Activated naive CD8-positive, alpha-beta T cell treated with anti-CD3 and anti-CD28 coated beads, Interleukin-2, amount 10 ng/mL, durations not matched to agents 7 days and 5 days (primary cell): Measurements from ENCODE around the gene PCSK5. TPM values are rescaled to one million over a fixed set of nuclear protein-coding genes. Genes with fewer than 3 reads are reported as not detected.

Experiments used
- ATAC-seq: fragments of 150-1000 bp; cut with Tn5 transposase; one replicate; pipeline ENCODE4 v1.10.0; 2021; ENCODE audit warnings: low read depth, moderate library complexity
- POLR2A ChIA-PET: fragments of 350-600 bp; sonication (Branson Sonifier 250); formaldehyde crosslinking; loops from one replicate; lab custom pipeline; 2021; ENCODE audit warnings: antibody characterized with exemption; lab: Charles Lee
- DNase-seq: peaks from one replicate; pipeline ENCODE4 v3.0.0; 2021
- H3K27ac Mint-ChIP-seq: one replicate; pipeline ENCODE4 v1.8.0; 2022; ENCODE audit warnings: mild to moderate bottlenecking, mixed read lengths
- H3K27me3 Mint-ChIP-seq: one replicate; pipeline ENCODE4 v1.8.0; 2022; ENCODE audit warnings: mild to moderate bottlenecking, moderate library complexity, mixed read lengths
- H3K36me3 Mint-ChIP-seq: one replicate; pipeline ENCODE4 v1.8.0; 2021; ENCODE audit warnings: mild to moderate bottlenecking, mixed read lengths
- H3K4me1 Mint-ChIP-seq: one replicate; pipeline ENCODE4 v1.8.0; 2021; ENCODE audit warnings: mixed read lengths
- H3K4me3 Mint-ChIP-seq: one replicate; pipeline ENCODE4 v1.8.0; 2022; ENCODE audit warnings: mild to moderate bottlenecking, moderate library complexity, mixed read lengths
- H3K9me3 Mint-ChIP-seq: one replicate; pipeline ENCODE4 v1.8.0; 2021; ENCODE audit warnings: mixed read lengths
- total RNA-seq, 2 experiments: library from RNA; stranded (reverse); gene quantifications; one replicate each; pipeline ENCODE4 v1.2.3, GENCODE V29; 2021

PCSK5 gene
- total RNA-seq, 2 experiments from 2014 or later: 6.0 to 7.1 TPM

- POLR2A ChIA-PET: interaction anchor here (1.0 kb wide), 1 partner anchor 370 kb away, joined by 4 read pairs; the partner anchor contains the start of gene RFK
- DNase-seq (no peak), ATAC-seq (peak; percentile 90)
- H3K4me3 Mint-ChIP-seq: peak overlapping the region; percentile 75
- peak overlapping the region; percentile 92 for H3K27ac Mint-ChIP-seq
- H3K9me3 Mint-ChIP-seq: no peaks in the 10 kb centered on the region
- peaks cover 79% of the 10 kb centered on the region for H3K4me1 Mint-ChIP-seq
- H3K36me3 Mint-ChIP-seq: peaks cover 14% of the 10 kb centered on the region
- H3K27me3 Mint-ChIP-seq: no peaks in the 10 kb centered on the region
Measured at GRCh38 chr9:76023715-76024195, 133.3 kb downstream of the PCSK5 start.

GRCh38 chr9:76025286-76025685 lies 134.8 kb downstream of the PCSK5 start:
- POLR2A ChIA-PET: no interaction called here

GRCh38 chr9:76026796-76027195 lies 136.3 kb downstream of the PCSK5 start:
- no peaks in the 10 kb centered on the region for H3K27me3 Mint-ChIP-seq
- peaks cover 63% of the 10 kb centered on the region for H3K4me1 Mint-ChIP-seq
- peaks cover under 1% of the 10 kb centered on the region for H3K9me3 Mint-ChIP-seq
- H3K4me3 Mint-ChIP-seq: peak overlapping the region; percentile 66
- no peak overlapping the region for H3K27ac Mint-ChIP-seq
- peaks cover 26% of the 10 kb centered on the region for H3K36me3 Mint-ChIP-seq
- POLR2A ChIA-PET: no interaction called here
- DNase-seq (no peak), ATAC-seq (no peak)

More at GRCh38 chr9:76025286-76025685, 134.8 kb downstream of the PCSK5 start:
- DNase-seq (no peak), ATAC-seq (no peak)
- Mint-ChIP-seq H3K36me3 (peaks cover 20% of the 10 kb centered on the region), H3K9me3 (no peaks in the 10 kb centered on the region), H3K27ac (peak overlapping the region; percentile 92), H3K4me3 (no peak overlapping the region), H3K27me3 (no peaks in the 10 kb centered on the region), H3K4me1 (peaks cover 75% of the 10 kb centered on the region)

GRCh38 chr9:76027416-76027815 lies 136.9 kb downstream of the PCSK5 start:
- Mint-ChIP-seq H3K4me1 (peaks cover 63% of the 10 kb centered on the region), H3K4me3 (peak overlapping the region; percentile 66)
- POLR2A ChIA-PET: no interaction called here

GRCh38 chr9:76027861-76028260 lies 137.4 kb downstream of the PCSK5 start:
- no peak for DNase-seq
- Mint-ChIP-seq H3K27me3 (no peaks in the 10 kb centered on the region), H3K36me3 (peaks cover 27% of the 10 kb centered on the region), H3K9me3 (peaks cover 2% of the 10 kb centered on the region), H3K27ac (peak overlapping the region; percentile 47), H3K4me3 (peak overlapping the region; percentile 66), H3K4me1 (peaks cover 64% of the 10 kb centered on the region)
- POLR2A ChIA-PET: no interaction called here
- no peak for ATAC-seq

More at GRCh38 chr9:76027416-76027815, 136.9 kb downstream of the PCSK5 start:
- peaks cover 27% of the 10 kb centered on the region for H3K36me3 Mint-ChIP-seq
- DNase-seq (no peak), ATAC-seq (no peak)
- no peaks in the 10 kb centered on the region for H3K27me3 Mint-ChIP-seq
- H3K27ac Mint-ChIP-seq: peak overlapping the region; percentile 83
- H3K9me3 Mint-ChIP-seq: peaks cover 2% of the 10 kb centered on the region

- peaks cover 29% of the 10 kb centered on the region for H3K36me3 Mint-ChIP-seq
- H3K9me3 Mint-ChIP-seq: peaks cover 2% of the 10 kb centered on the region
- POLR2A ChIA-PET: no interaction called here
- no peak for ATAC-seq
- peak overlapping the region; percentile 0 for H3K27ac Mint-ChIP-seq
- DNase-seq: no peak
- no peaks in the 10 kb centered on the region for H3K27me3 Mint-ChIP-seq
- H3K4me1 Mint-ChIP-seq: peaks cover 35% of the 10 kb centered on the region
- H3K4me3 Mint-ChIP-seq: peak overlapping the region; percentile 29
Measured at GRCh38 chr9:76032038-76032796, 141.7 kb downstream of the PCSK5 start.

- Mint-ChIP-seq H3K4me3 (peak overlapping the region; percentile 29), H3K27me3 (no peaks in the 10 kb centered on the region), H3K27ac (no peak overlapping the region), H3K36me3 (peaks cover 27% of the 10 kb centered on the region), H3K4me1 (peaks cover 28% of the 10 kb centered on the region), H3K9me3 (peaks cover 2% of the 10 kb centered on the region)
- no peak for ATAC-seq
- no peak for DNase-seq
- POLR2A ChIA-PET: no interaction called here
Measured at GRCh38 chr9:76032797-76033373, 142.4 kb downstream of the PCSK5 start.

GRCh38 chr9:76034049-76034448 lies 143.6 kb downstream of the PCSK5 start:
- Mint-ChIP-seq H3K36me3 (peaks cover 23% of the 10 kb centered on the region), H3K27ac (peak overlapping the region; percentile 4), H3K9me3 (peaks cover 2% of the 10 kb centered on the region), H3K27me3 (no peaks in the 10 kb centered on the region), H3K4me1 (peaks cover 17% of the 10 kb centered on the region), H3K4me3 (no peak overlapping the region)
- DNase-seq (no peak), ATAC-seq (no peak)
- POLR2A ChIA-PET: no interaction called here

GRCh38 chr9:76036762-76037161 lies 146.3 kb downstream of the PCSK5 start:
- Mint-ChIP-seq H3K27ac (no peak overlapping the region), H3K36me3 (peaks cover 16% of the 10 kb centered on the region), H3K4me3 (no peak overlapping the region), H3K4me1 (peaks cover 17% of the 10 kb centered on the region), H3K27me3 (no peaks in the 10 kb centered on the region), H3K9me3 (peaks cover 2% of the 10 kb centered on the region)
- DNase-seq: no peak
- POLR2A ChIA-PET: no interaction called here
- ATAC-seq: no peak

GRCh38 chr9:76037587-76038225 lies 147.2 kb downstream of the PCSK5 start:
- H3K36me3 Mint-ChIP-seq: peaks cover 13% of the 10 kb centered on the region
- H3K4me1 Mint-ChIP-seq: peaks cover 8% of the 10 kb centered on the region
- DNase-seq: no peak
- no peak overlapping the region for H3K4me3 Mint-ChIP-seq
- no peaks in the 10 kb centered on the region for H3K27me3 Mint-ChIP-seq
- no peak for ATAC-seq
- POLR2A ChIA-PET: no interaction called here
- no peak overlapping the region for H3K27ac Mint-ChIP-seq
- no peaks in the 10 kb centered on the region for H3K9me3 Mint-ChIP-seq

GRCh38 chr9:76038431-76038830 lies 148.0 kb downstream of the PCSK5 start:
- ATAC-seq: no peak
- Mint-ChIP-seq H3K4me3 (no peak overlapping the region), H3K27ac (no peak overlapping the region), H3K36me3 (peaks cover 14% of the 10 kb centered on the region), H3K4me1 (peaks cover 5% of the 10 kb centered on the region), H3K9me3 (no peaks in the 10 kb centered on the region), H3K27me3 (no peaks in the 10 kb centered on the region)
- DNase-seq: no peak
- POLR2A ChIA-PET: no interaction called here

GRCh38 chr9:76044266-76044819 lies 153.9 kb downstream of the PCSK5 start:
- H3K9me3 Mint-ChIP-seq: peaks cover 2% of the 10 kb centered on the region
- no peaks in the 10 kb centered on the region for H3K4me1 Mint-ChIP-seq
- no peaks in the 10 kb centered on the region for H3K27me3 Mint-ChIP-seq
- H3K27ac Mint-ChIP-seq: no peak overlapping the region
- no peak overlapping the region for H3K4me3 Mint-ChIP-seq
- H3K36me3 Mint-ChIP-seq: peaks cover 8% of the 10 kb centered on the region
- POLR2A ChIA-PET: no interaction called here
- DNase-seq (no peak), ATAC-seq (no peak)

- POLR2A ChIA-PET: no interaction called here
- ATAC-seq (no peak), DNase-seq (no peak)
- Mint-ChIP-seq H3K9me3 (peaks cover 2% of the 10 kb centered on the region), H3K4me3 (no peak overlapping the region), H3K36me3 (peaks cover 7% of the 10 kb centered on the region), H3K4me1 (no peaks in the 10 kb centered on the region), H3K27me3 (no peaks in the 10 kb centered on the region), H3K27ac (no peak overlapping the region)
Measured at GRCh38 chr9:76045221-76045620, 154.7 kb downstream of the PCSK5 start.
